Erythroblast (primary cell): Measurements from ENCODE around the gene PRRT2.

Experiments
- GATA1 ChIP-seq: IDR thresholded peaks from 2 replicates; pipeline ENCODE4 v1.6.1; 2011; ENCODE audit warnings: low read depth, mild to moderate bottlenecking, control low read depth, low read length, moderate library complexity
- POLR2A ChIP-seq: IDR thresholded peaks from 2 replicates; pipeline ENCODE4 v1.6.1; 2011; ENCODE audit warnings: mild to moderate bottlenecking, low read length

DNA sequence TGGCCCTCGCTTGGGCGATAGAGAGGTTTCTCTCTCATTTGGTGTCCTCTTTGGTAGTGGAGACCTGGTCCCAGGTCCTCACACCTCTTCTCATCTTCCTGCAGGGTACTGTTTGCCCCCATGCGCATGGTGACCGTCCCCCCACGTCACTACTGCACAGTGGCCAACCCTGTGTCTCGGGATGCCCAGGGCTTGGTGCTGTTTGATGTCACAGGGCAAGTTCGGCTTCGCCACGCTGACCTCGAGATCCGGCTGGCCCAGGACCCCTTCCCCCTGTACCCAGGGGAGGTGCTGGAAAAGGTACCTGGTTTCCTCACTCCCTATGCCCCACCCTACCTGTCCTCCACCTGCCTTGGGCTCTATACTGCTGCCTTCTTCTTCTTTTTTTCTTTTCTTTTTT, 18.8 kb downstream of the PRRT2 start:
- TF ChIP-seq POLR2A (no peak), GATA1 (no peak)
